ENCODE data around the gene MCOLN2.

The MCOLN2 gene

DNA sequence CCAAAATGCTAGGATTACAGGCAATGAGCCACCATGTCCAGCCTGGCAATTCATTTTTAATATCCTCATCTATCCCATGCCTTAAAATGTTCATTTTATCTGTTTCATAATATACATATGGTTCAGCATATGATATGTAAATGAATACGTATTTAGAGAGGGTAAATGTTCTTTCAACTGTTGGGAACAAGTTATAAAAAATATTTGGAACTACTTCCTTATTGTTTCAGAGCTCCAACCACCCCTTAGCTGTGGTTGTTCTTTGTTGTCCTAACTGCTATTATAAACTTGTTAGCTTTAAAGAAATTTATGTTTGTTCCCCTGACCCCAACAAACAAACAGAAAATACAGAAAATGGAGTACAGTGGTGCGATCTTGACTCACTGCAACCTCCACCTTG lies 14.5 kb downstream of the MCOLN2 start:
- no peak for DNase-seq

DNA sequence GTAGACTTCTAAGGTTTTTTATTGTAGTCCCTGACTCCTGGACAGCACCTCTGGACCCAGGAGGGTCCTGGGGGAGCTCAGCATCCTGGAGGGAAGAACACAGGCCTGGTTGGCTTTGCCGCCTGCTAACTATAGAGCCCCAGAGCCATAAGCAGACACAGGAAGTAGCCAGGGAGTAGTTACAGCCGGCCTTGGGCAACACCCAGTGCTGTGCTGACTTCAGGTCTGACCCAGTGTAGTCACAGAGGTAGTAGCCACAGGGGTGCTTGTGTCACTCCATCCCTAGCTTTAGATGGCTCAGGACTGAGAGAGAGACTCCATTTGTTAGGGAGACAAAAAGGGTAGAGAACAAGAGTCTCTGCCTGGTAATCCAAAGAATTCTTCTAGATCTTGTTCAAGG lies 21.9 kb downstream of the MCOLN2 start:
- no peak for DNase-seq

DNA sequence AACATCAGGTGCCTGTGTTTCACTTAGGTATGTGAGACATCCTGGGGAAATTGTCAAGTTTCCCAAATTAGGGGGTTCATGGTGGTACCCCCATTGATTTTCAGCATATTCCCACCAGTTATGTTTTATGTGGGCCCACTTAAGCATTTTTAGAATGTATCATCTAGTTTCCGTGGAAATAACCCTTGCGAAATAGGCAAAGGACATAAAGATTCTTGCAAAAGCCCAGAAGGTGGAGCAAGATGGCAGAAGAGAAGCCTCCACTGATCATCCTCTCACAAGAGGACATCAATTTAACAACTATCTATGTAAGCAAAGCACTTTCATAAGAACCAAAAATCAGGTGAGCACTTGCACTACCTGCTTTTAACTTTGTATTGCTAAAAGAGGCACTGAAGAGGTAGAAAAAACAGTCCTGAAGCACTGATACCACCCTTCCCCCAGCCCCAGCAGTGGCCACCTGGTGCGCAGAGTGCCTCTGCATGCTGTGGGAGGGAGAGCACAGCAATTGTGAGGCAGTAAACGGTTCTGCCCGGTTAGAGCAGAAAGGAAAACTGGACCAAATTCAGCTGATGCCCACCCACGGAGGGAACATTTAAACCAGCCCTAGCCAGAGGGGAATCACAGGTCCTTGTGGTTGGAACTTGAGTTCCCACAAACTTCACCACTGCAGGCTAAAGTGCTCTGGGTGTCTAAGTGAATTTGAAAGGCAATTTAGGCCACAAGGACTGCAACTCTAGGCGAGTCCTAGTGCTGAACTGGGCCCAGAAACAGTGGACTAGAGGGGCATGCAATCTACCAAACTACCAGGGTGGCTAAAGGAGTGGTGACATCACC lies 23.2 kb downstream of the MCOLN2 start:
- no peak for DNase-seq

DNA sequence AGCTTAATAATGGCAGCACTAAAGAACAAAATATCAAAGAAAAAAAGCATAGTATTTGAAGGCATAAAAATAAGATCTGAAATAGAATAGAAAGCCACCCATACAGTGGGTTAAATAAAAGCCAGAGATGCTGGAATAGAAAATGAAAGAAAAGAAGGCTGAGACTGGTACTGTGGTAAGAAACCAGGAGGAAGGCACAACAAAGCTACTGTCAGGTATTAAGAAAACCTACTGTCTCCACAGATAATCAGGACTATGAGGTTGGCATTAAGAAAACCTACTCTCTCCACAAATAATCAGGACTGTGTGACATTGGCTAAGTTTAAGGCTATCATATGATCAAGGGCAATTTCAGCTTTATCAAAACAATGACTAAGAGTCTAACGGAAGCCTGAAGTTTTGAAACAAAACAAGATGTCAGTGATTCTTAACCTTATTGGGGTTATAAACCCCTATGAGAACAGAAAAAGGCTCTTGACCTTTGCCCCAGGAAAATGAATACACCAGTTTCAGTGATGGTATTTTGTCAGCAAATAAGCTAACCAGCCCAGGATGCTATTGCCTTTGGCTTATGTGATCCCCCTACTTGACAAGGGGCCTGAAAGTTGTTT lies 24.4 kb downstream of the MCOLN2 start:
- DNase-seq: no peak

DNA sequence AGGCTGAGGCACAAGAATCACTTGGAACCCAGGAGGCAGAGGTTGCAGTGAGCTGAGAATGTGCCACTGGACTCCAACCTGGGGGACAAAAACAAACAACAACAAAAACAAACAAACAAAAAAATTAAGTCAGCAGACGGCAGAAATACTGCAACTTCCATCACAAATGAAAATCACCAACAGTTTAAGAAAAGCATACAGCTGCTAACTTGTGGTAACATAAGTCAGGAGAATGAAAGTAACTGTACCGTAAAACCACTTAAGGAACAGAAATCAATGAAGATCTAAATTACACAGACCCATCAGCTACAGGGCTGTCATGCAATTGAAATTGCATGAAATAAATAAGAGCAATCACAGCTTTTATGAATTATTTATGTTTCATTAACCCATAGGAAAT lies 25.0 kb downstream of the MCOLN2 start:
- no peak for DNase-seq

DNA sequence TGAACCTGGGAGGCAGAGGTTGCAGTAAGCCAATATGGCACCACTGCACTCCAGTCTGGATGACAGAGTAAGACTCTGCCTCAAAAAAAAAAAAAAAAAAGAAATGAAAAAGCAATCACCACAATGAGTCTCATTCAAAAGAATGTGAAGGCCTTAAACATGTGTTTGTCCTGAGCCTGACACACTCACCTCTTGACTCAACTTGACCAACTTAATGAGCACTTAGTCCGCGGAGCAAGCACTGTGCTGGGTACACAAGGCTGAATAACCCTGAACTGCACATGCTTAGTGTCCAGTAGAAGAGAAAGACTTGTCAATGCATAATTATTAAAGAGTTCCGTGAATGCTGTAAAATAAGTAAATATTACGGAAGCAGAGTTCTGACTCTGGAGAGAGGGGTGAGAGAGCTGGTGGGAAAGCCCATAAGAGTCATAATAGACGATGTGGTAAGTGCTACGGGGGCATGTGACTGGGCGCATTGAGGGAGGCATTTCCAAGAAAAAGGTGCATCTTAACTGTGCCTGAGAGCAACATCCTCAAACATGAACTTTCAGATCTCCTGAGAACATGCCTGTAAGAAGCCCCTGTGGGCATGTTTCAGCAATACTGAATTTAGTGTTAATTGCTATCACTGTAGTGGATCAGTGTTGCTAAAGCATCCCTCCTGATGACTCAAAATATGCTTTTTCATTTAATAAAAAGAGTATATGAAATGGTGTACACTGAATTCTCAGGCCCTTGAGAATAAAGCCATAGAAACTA lies 27.2 kb downstream of the MCOLN2 start:
- no peak for DNase-seq

DNA sequence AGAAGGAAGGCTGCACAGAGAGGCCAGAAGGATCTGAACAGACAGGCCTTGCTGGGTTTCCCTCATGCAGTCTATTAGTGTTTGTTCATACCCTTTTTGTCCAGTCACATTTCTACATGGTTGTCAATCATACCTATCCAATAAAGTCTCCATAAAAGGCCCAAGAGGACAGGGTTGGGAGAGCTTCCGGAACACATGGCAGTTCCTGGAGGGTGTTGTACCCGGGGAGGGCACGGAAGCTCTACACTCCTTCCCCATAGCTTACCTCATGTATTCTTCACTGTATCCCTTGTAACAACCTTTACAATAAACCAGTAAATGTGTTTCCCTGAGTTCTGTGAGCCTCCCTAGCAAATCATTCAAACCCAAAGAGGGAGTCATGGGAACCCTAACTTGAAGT lies 28.0 kb downstream of the MCOLN2 start:
- no peak for DNase-seq

DNA sequence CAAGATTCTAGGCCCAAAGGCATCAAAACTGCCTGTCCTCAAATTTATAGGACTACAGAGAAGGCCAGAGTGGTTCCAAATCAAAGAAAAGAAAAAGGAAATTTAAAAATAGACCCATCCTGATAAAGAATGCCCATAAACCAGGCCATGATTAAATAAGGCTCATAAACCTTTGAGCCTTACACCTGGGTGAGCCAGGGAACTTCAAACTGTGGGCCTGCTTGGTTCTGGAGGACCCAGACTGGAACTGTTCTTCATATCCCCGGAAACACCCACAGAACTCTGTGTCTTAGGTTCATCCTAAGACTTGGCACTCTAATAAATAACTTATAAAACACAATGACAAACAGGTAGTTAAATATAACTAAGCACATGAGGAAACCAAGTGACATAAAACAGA lies 28.8 kb downstream of the MCOLN2 start:
- no peak for DNase-seq

DNA sequence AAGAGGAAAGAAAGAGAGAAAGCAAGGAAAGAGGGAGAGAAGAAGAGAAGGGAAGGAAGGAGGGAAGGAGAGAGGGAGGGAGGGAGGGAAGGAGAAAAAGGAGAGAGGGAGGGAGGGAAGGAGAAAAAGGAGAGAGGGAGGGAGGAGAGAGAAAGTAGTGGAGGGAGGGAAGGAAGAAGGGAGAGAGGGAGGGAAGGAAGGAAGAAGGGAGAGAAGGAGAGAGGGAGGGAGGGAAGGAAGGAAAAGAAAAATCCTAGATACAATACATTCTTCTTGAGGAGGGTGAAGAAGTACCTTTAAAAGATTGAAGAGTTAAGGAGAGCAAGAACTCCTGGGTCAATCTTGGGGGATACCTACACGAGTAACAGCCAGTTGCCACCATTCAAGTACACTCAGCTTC lies 29.2 kb downstream of the MCOLN2 start:
- DNase-seq: no peak

DNA sequence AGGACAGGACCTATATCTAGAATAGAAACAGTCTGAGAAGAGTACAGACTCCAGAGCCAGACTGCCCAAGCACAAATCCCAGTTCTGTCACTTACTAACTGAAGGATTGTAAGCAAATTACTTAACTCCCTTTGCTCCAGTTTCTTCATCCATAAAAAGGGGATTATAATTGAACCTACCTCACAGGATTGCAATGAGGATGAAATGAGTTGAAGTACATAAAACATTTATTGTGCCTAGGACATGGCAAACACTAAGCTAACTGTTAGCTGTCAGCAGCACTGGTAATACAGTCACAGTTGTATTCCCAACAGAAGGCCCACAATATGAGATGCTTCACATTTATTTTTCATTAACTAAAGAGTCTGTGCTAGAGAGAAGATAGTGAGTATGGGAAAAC lies 33.9 kb downstream of the MCOLN2 start:
- DNase-seq: no peak

DNA sequence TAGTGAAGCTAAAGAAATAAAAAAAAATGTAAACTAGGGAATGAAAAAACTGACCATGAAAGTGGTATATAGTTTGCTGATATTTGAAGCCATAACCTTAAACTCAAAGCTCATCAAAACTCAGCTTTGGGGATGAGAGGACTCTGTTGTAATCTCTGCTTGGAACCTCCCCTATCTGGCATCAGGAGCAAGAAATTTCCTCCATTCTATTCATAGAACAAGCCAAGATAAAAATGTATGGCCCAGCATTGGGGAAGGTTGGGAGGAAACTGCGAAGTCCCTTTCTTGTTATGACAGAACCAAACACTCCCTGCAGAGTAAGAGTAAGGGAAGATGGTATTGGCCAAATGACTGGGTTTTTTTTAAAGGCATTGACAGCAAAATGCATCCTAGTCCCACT lies 35.6 kb downstream of the MCOLN2 start:
- DNase-seq: no peak

DNA sequence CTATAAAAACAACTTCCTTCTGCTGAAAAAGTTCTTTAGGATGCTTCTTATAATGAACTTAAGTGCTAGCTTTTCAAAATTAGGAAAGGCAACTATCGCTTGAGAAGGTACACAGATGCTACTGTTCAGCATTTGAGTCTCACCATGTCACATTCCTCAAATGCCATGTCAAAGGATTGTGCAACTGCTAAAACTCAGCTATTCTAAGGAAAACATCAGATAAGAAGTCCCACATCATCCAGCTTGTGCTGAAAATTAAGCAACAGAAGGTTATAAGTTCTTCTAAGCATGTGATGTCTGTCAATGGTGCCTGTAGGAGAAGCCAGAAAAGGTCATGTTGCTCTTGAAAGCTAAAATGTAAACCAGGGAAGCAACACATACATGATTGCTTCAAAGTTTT lies 36.5 kb downstream of the MCOLN2 start:
- no peak for DNase-seq

DNA sequence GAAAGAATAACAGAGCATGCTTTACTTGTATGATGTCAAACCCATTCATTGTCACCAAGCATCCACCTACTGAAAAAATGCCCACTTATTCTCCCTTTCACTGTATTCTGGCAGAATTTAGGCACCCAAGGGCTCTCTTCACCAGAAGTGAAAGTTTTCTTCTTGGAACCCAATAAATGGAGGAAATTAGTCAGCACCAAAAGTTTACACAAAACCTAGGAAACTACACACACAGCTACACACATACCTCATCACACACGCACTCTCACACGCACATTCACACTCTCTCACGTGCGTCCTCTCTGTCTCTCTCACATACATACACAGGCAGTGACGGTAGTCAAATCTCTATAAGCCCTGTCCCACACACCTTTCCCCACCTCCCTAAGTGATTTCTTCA lies 37.6 kb downstream of the MCOLN2 start:
- DNase-seq: no peak

DNA sequence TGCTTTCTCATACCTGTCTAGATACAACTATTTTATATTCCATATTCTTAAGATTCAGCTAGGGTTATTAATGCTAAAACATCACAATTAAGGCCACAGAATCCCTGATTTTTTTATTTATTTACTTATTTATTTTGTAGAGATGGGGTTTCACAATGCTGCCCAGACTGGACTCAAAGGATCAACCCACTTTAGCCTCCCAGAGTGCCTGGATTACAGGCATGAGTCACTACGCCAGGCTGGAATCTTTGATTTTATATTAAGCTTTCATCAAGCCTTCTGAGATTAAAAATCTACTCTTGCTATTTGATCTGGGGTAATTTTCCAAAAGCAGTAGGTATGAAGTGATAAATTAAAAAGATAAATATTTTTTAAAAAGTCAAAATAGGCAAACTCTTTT lies 38.9 kb downstream of the MCOLN2 start:
- DNase-seq: no peak

DNA sequence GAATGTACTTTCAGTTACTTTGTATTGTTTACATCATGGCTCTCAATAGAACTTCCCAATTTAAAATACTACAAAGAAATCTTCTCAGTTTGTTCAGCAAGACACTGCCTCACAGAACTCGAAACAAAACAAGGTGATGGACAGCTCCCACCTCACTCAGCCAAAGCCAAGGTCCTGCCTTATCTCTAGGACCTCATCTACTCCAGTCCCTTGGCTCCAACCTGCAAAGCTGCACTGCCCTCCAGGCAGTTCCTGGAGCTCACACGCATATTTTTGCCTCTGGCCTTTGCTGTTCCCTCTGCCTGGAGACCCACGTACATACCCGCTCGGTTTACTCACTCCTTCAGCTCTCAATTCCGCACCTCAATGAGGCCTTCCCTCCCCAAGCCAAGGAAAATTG lies 40.3 kb downstream of the MCOLN2 start:
- no peak for DNase-seq

DNA sequence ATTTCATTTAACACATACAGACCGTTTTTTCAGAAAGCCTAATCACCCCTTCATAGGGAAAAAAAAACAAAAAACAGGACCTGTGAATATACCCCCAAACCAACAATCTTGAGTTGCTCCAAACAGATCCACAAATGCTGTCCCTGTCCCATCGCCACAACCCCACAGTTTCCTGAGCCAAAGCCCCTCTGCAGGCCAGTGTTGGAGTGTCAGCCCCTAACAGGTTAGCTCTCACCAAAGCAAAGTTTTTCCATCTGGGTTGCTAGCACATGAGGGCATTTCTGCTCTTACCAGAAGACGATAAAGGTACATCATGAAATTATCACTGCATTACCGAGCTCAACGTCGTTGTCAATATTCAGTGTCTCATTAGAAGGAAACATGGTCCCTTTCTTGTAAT lies 40.8 kb downstream of the MCOLN2 start:
- DNase-seq: no peak

DNA sequence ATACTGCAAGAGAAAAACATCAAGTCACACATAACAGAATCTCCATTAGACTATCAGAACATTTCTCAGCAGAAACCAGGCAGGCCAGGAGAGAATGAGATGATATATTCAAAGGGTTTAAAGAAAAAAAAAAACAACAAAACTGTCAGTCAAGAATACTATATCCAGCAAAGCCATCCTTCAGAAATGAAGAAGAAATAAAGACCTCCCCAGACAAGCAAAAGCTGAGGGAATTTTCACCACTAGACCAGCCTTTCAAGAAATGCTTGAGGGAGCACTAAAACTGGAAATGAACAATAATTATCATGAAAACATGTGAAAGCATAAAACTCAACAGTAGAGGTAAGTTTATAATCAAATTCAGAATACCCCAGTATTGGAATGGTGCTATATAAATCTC lies 47.2 kb downstream of the MCOLN2 start:
- no peak for DNase-seq

DNA sequence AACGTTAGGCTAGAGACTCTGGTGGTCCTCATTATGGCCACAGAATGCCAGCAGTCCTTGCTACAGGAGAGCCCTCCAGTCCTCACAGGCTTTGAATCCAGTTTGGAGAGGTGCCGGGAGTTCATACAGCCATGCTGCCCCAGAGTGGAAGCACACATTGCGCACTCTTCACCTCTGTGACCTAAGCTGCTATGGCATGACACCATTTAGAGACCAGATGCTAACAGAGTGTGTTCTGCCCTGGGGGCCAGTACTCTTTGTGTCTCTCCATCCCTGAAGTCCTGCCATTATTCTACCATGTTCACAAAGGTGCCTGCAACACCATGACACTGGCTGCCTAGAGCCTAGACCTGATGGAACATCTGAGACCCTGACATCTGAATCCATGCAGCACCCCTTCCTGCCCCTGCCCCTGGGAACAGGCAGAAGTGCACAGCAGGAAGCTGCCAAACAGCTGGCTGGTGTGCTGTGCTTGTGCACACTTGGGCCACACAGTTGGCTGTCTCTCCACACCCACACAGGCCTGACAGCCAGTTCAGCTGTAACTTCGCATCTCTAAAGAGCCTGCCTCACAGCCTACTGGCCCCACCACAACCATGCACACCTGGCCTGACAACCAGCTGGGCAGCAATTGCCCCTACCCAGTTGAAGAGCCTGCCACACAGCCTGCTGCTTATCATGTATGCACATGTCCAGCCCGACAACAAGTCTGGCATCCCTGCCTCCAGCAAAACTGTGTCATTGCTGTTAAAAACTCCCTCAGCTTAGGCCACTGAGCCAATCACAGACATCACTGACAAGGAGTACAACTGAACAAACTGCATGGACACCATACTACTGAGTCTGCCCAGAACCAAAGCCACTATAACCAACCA lies 49.1 kb downstream of the MCOLN2 start:
- DNase-seq: no peak

DNA sequence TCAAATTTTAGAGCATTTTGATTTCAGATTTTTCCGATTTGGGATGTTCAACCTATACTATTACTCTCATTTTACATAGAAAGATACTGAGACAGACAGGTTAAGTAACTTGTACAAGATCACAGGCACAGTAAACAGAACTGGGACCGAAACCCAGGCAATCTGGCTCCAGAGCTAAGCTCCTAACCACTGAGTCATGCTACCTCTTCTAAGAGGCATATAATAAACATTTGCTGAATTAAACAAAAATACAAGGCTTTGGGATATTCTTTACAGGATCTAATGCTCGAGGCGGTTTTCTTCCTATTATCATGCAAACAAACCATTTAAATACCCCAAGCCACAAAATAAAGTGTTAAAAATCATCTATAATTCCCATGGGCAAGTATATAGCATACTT lies 50.3 kb downstream of the MCOLN2 start:
- no peak for DNase-seq

DNA sequence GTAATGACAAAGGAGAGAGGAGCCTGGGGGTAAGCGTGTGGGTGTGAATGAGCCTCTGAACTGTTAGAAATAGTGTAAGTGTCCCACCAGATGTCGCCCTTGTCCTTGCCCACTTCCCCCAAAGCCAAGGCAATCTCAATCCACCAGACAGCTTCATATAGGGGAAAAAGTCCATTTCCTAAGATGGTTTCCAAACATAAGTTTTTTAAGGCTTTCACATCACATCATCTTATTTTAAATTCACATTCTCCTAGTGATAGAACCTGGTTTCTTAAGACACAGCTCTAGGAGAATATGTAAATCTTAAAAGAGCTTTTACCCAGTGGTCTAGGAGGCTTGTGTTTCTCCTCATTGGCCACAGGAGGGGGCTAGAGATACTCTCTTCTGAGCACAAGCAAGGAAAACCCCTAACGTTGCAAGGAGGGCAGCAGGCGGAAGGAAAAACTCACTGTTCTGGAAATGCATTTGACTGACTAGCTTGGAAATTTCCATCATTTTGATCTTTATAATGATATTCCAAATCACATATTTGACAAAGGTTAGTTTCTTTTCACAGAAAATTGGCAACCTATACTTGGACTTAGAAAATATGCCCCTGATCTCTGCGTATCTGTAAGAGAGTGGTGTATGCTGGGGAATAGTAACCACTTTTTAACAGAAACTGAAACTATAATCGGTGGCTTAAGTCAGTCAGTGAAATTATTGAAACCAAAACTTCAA lies 52.0 kb downstream of the MCOLN2 start:
- peak; percentile 92 for DNase-seq

DNA sequence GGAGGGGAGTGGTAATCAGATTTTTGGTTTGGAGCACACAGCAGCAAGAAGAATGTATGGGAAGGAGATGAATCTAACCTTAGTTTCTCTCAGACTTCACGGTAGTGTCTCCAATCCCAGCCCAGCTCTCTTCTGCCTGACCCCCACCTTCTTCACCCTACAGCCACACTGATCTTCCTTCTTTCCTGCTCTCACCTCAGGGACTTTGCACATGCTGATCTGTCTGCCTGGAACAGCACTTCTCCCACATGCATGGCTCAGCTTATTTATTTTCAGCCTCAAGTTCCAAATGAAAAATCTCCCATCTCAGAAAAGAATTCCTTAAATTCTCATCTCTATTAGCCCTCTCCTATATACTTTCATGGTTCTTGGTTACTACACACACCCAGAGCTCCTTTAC lies 55.1 kb downstream of the MCOLN2 start:
- no peak for DNase-seq

DNA sequence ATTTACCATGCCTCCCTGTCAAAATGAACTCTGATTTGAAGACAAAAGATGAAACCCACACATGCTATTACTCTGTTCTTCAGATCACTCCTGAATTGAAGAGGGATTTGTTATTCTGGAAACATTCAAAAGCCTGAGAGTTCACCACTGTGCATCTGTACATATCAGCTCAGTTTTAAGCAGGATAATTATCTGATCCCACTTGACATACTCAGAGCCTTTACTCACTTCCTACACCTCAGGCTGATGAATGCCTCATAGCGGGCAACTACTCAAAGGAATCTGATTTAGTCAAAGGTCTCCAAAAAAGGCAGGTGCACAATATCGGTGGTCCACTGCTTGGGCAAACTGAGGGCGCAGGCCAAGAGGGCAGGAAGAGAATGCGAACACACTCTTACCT lies 56.4 kb downstream of the MCOLN2 start:
- DNase-seq: no peak
